Kidney (tissue), 22 donors: ENCODE results near the gene PHLDB2. TPM values are rescaled to one million over a fixed set of nuclear protein-coding genes. Genes with fewer than 3 reads are reported as not detected.

Experiments
- DNase-seq, 5 donors: peaks; one replicate each; pipeline ENCODE4 v3.0.0-alpha.2; 2013 to 2020
- FAIRE-seq: peaks from 2 replicates; lab custom pipeline; 2012; peaks lifted over from hg19 to GRCh38; lab: Jason Lieb, UNC
- H3K27ac ChIP-seq, 2 donors: one replicate each; pipeline ENCODE4 v1.7.0; 2013; ENCODE audit warnings: low read depth in 2 of 2, low read length in 2 of 2, inconsistent platforms in 1 of 2
- H3K27me3 ChIP-seq: one replicate; pipeline ENCODE4 v1.7.1; 2013; ENCODE audit warnings: low read length, inconsistent platforms; ENCODE audit not compliant: control insufficient read depth, insufficient read depth
- H3K36me3 ChIP-seq, 3 donors: one replicate each; pipeline versions ENCODE4 v1.7.0 to v1.7.1; 2013; ENCODE audit warnings: low read length in 3 of 3, control low read depth in 1 of 3, inconsistent platforms in 1 of 3; ENCODE audit not compliant: insufficient read depth in 3 of 3, control insufficient read depth in 2 of 3
- H3K4me1 ChIP-seq, 3 donors: one replicate each; pipeline versions ENCODE4 v1.7.0 to v1.7.1; 2013; ENCODE audit warnings: low read length in 3 of 3, inconsistent platforms in 1 of 3, low read depth in 1 of 3; ENCODE audit not compliant: control insufficient read depth in 2 of 3, insufficient read depth in 2 of 3
- H3K4me3 ChIP-seq, 3 donors: one replicate each; pipeline versions ENCODE4 v1.7.0 to v1.8.1; 2013; ENCODE audit warnings: low read length in 3 of 3, control low read depth in 1 of 3, inconsistent platforms in 1 of 3
- H3K9ac ChIP-seq, 3 donors: one replicate each; pipeline versions ENCODE4 v1.7.0 to v1.7.1; 2013; ENCODE audit warnings: low read length in 3 of 3, control low read depth in 1 of 3, inconsistent platforms in 1 of 3
- H3K9me3 ChIP-seq, 3 donors: one replicate each; pipeline versions ENCODE4 v1.7.0 to v1.7.1; 2013; ENCODE audit warnings: low read length in 3 of 3, control low read depth in 1 of 3, inconsistent platforms in 1 of 3; ENCODE audit not compliant: control insufficient read depth in 2 of 3, insufficient read depth in 1 of 3
- CTCF ChIP-seq: IDR thresholded peaks from 3 replicates; pipeline ENCODE4 v1.5.1; 2012; ENCODE audit warnings: mild to moderate bottlenecking, moderate library complexity, borderline replicate concordance; ENCODE audit not compliant: insufficient read depth; ENCODE audit errors: extremely low read depth
- intact Hi-C: fragments of 100-400 bp; cut with DNase I; formaldehyde crosslinking; loops from one replicate; pipeline ENCODE4 v1.11.1; 2022
- long read RNA-seq, 10 donors: library from polyadenylated mRNA in 1 of 10; unstranded in 1 of 10; transcript quantifications; one replicate each; pipeline ENCODE4 v2.0.0 and lab custom pipeline, GENCODE V29; 2021 to 2026
- polyA plus RNA-seq: library from polyadenylated mRNA; stranded (reverse); fragments of 350-450 nt; fragmentation: Illumina TruSeq; extraction: RNeasy Lipid Tissue Mini Kit (QIAGEN cat#74804); gene quantifications from one replicate; pipeline ENCODE4 v1.2.3, GENCODE V29; 2014; ENCODE audit warnings: low read depth, low replicate concordance; ENCODE audit not compliant: insufficient read depth
- total RNA-seq: library from RNA; stranded (reverse); fragmentation: NEBNext Ultra II Directional; extraction: Animal tissue kit (Norgen Biotek cat#: 25700); gene quantifications from one replicate; pipeline ENCODE4 v1.2.1, GENCODE V29; 2021
- donor health status: control.
- donor health status: control.
- donor health status: control.
- donor health status: control.
- donor health status: control.
- donor health status: DM: yes; HTN: yes; CAD: no.
- donor health status: Normal renal cell carcinoma (clear cell type).

Gene PHLDB2
- total RNA-seq (85.6 TPM), polyA plus RNA-seq (28.0 TPM)
- long read RNA-seq, donor 1, partial matches to known transcripts: 0 of 3 reads
- long read RNA-seq, donor 1, other reads (novel, unspliced or antisense): 0 of 3 reads
- long read RNA-seq, donor 2, full-length matches to known transcripts: 2 of 2 reads
- long read RNA-seq, donor 2, partial matches to known transcripts: 0 of 2 reads
- long read RNA-seq, donor 2, other reads (novel, unspliced or antisense): 0 of 2 reads
- long read RNA-seq, donor 3, full-length matches to known transcripts: 7 of 22 reads
- long read RNA-seq, donor 3, partial matches to known transcripts: 15 of 22 reads
- long read RNA-seq, donor 3, other reads (novel, unspliced or antisense): 0 of 22 reads
- long read RNA-seq, donor 4, full-length matches to known transcripts: 5 of 5 reads
- long read RNA-seq, donor 4, partial matches to known transcripts: 0 of 5 reads
- long read RNA-seq, donor 4, other reads (novel, unspliced or antisense): 0 of 5 reads
- long read RNA-seq, donor 5: 0 reads
- long read RNA-seq, donor 6, partial matches to known transcripts: 0 of 3 reads
- long read RNA-seq, donor 6, other reads (novel, unspliced or antisense): 0 of 3 reads
- long read RNA-seq, donor 7, full-length matches to known transcripts: 14 of 51 reads
- long read RNA-seq, donor 7, partial matches to known transcripts: 20 of 51 reads
- long read RNA-seq, donor 7, other reads (novel, unspliced or antisense): 17 of 51 reads
- long read RNA-seq, donor 8, partial matches to known transcripts: 0 of 3 reads
- long read RNA-seq, donor 8, other reads (novel, unspliced or antisense): 0 of 3 reads
- long read RNA-seq, donor 9, partial matches to known transcripts: 10 of 11 reads
- long read RNA-seq, donor 9, other reads (novel, unspliced or antisense): 0 of 11 reads
- long read RNA-seq, donor 10, partial matches to known transcripts: 0 of 1 reads
- long read RNA-seq, donor 10, other reads (novel, unspliced or antisense): 0 of 1 reads

- intact Hi-C loops: loop anchor here (10.0 kb wide), 1 partner anchor 125 kb away; no protein-coding TSS in a partner anchor
- TF ChIP-seq CTCF: no peak
These were observed at the start of gene PHLDB2 for GRCh38 chr3:111859061-111859973. TSS of gene PHLDB2 (plus strand) at chr3:111859265. CDS start at chr3:111884078, 24,813 bp downstream.

GRCh38 chr3:111810909-111811308 lies 48.2 kb upstream of the PHLDB2 start:
- no peak overlapping the region for H3K9ac ChIP-seq
- DNase-seq (no peak), FAIRE-seq (no peak)
- H3K36me3 ChIP-seq: no peaks in the 10 kb centered on the region
- peaks cover 0 to 8% (median 0%) of the 10 kb centered on the region in 3 donors for H3K9me3 ChIP-seq
- H3K27ac ChIP-seq: no peak overlapping the region
- H3K4me1 ChIP-seq: peaks cover 0 to 43% (median 13%) of the 10 kb centered on the region in 3 donors
- no peak overlapping the region for H3K4me3 ChIP-seq
- TF ChIP-seq CTCF: no peak
- intact Hi-C loops: no loop called here
- H3K27me3 ChIP-seq: no peaks in the 10 kb centered on the region

More at GRCh38 chr3:111859061-111859973, at the start of gene PHLDB2:
- H3K4me3 ChIP-seq: peak within 1 kb of the TSS; percentile 81 to 85 (median 84)
- no peaks in the 10 kb centered on the region for H3K36me3 ChIP-seq
- H3K9ac ChIP-seq: peak within 1 kb of the TSS; percentile 61 to 95 (median 78)
- no peaks in the 10 kb centered on the region for H3K27me3 ChIP-seq
- no peaks in the 10 kb centered on the region for H3K9me3 ChIP-seq
- DNase-seq (peak; percentile 93 to 95 (median 94)), FAIRE-seq (no peak)
- peak within 1 kb of the TSS; percentile 93 to 97 for H3K27ac ChIP-seq
- H3K4me1 ChIP-seq: peaks cover 0 to 21% (median 11%) of the 10 kb centered on the region in 3 donors

- no peak for DNase-seq
- no peak overlapping the region for H3K4me3 ChIP-seq
- no peak for TF ChIP-seq CTCF
- no peaks in the 10 kb centered on the region for H3K36me3 ChIP-seq
- H3K4me1 ChIP-seq: peaks cover 0 to 43% (median 13%) of the 10 kb centered on the region in 3 donors
- intact Hi-C loops: no loop called here
- no peak overlapping the region for H3K9ac ChIP-seq
- H3K27ac ChIP-seq: no peak overlapping the region
- no peaks in the 10 kb centered on the region for H3K27me3 ChIP-seq
- H3K9me3 ChIP-seq: peaks cover 0 to 8% (median 0%) of the 10 kb centered on the region in 3 donors
- FAIRE-seq: no peak
These were observed 47.3 kb upstream of the PHLDB2 start for GRCh38 chr3:111811811-111812210.
